ENCODE measurements around the gene KRT222.

Gene KRT222

DNA sequence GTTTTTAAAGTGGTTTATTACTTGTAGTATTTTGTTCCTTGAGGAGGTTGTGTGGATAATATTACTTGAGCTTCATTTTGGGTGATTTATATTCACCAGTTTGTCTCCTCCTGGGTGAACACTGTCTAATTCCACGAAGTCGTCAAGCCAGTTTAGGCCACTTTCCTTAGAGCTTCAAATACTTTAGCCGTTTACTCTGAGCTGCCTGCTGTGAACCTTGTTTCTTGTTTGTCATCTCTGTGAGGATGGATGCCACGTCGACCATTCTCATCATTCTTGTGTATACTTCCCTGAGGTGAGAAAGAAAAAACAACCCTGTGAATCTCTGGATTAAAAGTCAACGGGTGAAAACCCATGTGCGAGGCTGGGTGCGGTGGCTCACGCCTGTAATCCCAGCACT is 29.6 kb upstream of the KRT222 start:
- no peaks in the 10 kb centered on the region for H3K27me3 ChIP-seq (ENCODE audit: control insufficient read depth, insufficient read depth, low read length)
- H3K36me3 ChIP-seq (ENCODE audit: control insufficient read depth, insufficient read depth, low read length): no peaks in the 10 kb centered on the region
- no peak overlapping the region for H3K27ac ChIP-seq (ENCODE audit: low read depth, low read length)
- no peaks in the 10 kb centered on the region for H3K4me1 ChIP-seq (ENCODE audit: control insufficient read depth, insufficient read depth, low read length)
- no peaks in the 10 kb centered on the region for H3K9me3 ChIP-seq (ENCODE audit: control insufficient read depth, insufficient read depth, low read length)
- no peak overlapping the region for H3K4me3 ChIP-seq (ENCODE audit: low read depth, low read length)
- no peak overlapping the region for H3K9ac ChIP-seq (ENCODE audit: low read depth, low read length)

- Histone ChIP-seq H3K4me1 (ENCODE audit: control insufficient read depth, insufficient read depth, low read length) (no peaks in the 10 kb centered on the region), H3K27me3 (ENCODE audit: control insufficient read depth, insufficient read depth, low read length) (no peaks in the 10 kb centered on the region), H3K4me3 (ENCODE audit: low read depth, low read length) (no peak overlapping the region), H3K36me3 (ENCODE audit: control insufficient read depth, insufficient read depth, low read length) (no peaks in the 10 kb centered on the region), H3K9me3 (ENCODE audit: control insufficient read depth, insufficient read depth, low read length) (no peaks in the 10 kb centered on the region), H3K27ac (ENCODE audit: low read depth, low read length) (no peak overlapping the region), H3K9ac (ENCODE audit: low read depth, low read length) (no peak overlapping the region)
Measured at GRCh38 chr17:40687106-40687505, 22.1 kb upstream of the KRT222 start.

- Histone ChIP-seq H3K4me1 (ENCODE audit: control insufficient read depth, insufficient read depth, low read length) (no peaks in the 10 kb centered on the region), H3K4me3 (ENCODE audit: low read depth, low read length) (no peak overlapping the region), H3K27me3 (ENCODE audit: control insufficient read depth, insufficient read depth, low read length) (no peaks in the 10 kb centered on the region), H3K36me3 (ENCODE audit: control insufficient read depth, insufficient read depth, low read length) (no peaks in the 10 kb centered on the region), H3K9ac (ENCODE audit: low read depth, low read length) (no peak overlapping the region), H3K9me3 (ENCODE audit: control insufficient read depth, insufficient read depth, low read length) (no peaks in the 10 kb centered on the region), H3K27ac (ENCODE audit: low read depth, low read length) (no peak overlapping the region)
Measured at GRCh38 chr17:40686192-40686591, 21.2 kb upstream of the KRT222 start.

- Histone ChIP-seq H3K27me3 (ENCODE audit: control insufficient read depth, insufficient read depth, low read length) (no peaks in the 10 kb centered on the region), H3K4me3 (ENCODE audit: low read depth, low read length) (no peak overlapping the region), H3K9ac (ENCODE audit: low read depth, low read length) (no peak overlapping the region), H3K9me3 (ENCODE audit: control insufficient read depth, insufficient read depth, low read length) (no peaks in the 10 kb centered on the region), H3K27ac (ENCODE audit: low read depth, low read length) (no peak overlapping the region), H3K4me1 (ENCODE audit: control insufficient read depth, insufficient read depth, low read length) (no peaks in the 10 kb centered on the region), H3K36me3 (ENCODE audit: control insufficient read depth, insufficient read depth, low read length) (no peaks in the 10 kb centered on the region)
Measured at GRCh38 chr17:40680998-40681397, 16.0 kb upstream of the KRT222 start.

- Histone ChIP-seq H3K4me1 (ENCODE audit: control insufficient read depth, insufficient read depth, low read length) (no peaks in the 10 kb centered on the region), H3K27me3 (ENCODE audit: control insufficient read depth, insufficient read depth, low read length) (no peaks in the 10 kb centered on the region), H3K4me3 (ENCODE audit: low read depth, low read length) (no peak overlapping the region), H3K9me3 (ENCODE audit: control insufficient read depth, insufficient read depth, low read length) (no peaks in the 10 kb centered on the region), H3K36me3 (ENCODE audit: control insufficient read depth, insufficient read depth, low read length) (no peaks in the 10 kb centered on the region), H3K27ac (ENCODE audit: low read depth, low read length) (no peak overlapping the region), H3K9ac (ENCODE audit: low read depth, low read length) (no peak overlapping the region)
Measured at GRCh38 chr17:40679523-40679907, 14.5 kb upstream of the KRT222 start.

DNA sequence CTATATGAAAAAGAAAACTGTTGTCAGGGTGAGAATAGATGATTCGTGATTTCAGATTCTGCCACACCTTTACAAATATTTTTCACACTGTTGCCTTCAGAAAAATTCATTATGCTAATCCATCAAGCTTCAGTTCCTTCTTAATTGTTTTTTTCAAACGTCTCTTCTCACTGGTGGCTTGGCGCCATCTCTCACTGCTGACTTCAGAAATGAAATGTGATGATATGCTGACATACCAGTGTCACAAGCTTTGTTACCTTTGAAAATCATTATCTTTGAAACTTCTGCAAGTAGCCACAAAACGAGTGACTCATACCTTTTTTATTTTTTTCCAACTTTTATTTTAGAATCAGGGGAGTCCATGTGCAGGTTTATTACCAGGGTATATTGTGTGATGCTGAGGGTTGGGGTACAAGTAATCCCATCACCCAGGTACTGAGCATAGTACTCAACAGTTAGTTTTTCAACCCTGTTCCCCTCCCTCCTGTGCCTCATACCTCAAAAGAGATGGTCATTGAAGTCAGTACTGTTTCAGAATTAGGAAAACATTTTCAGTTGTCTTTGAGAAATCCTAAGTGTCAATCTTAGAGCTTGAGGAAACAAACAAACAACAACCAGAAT is 14.0 kb upstream of the KRT222 start:
- Histone ChIP-seq H3K4me1 (ENCODE audit: control insufficient read depth, insufficient read depth, low read length) (no peaks in the 10 kb centered on the region), H3K9ac (ENCODE audit: low read depth, low read length) (no peak overlapping the region), H3K9me3 (ENCODE audit: control insufficient read depth, insufficient read depth, low read length) (no peaks in the 10 kb centered on the region), H3K4me3 (ENCODE audit: low read depth, low read length) (no peak overlapping the region), H3K36me3 (ENCODE audit: control insufficient read depth, insufficient read depth, low read length) (no peaks in the 10 kb centered on the region), H3K27ac (ENCODE audit: low read depth, low read length) (no peak overlapping the region), H3K27me3 (ENCODE audit: control insufficient read depth, insufficient read depth, low read length) (no peaks in the 10 kb centered on the region)

DNA sequence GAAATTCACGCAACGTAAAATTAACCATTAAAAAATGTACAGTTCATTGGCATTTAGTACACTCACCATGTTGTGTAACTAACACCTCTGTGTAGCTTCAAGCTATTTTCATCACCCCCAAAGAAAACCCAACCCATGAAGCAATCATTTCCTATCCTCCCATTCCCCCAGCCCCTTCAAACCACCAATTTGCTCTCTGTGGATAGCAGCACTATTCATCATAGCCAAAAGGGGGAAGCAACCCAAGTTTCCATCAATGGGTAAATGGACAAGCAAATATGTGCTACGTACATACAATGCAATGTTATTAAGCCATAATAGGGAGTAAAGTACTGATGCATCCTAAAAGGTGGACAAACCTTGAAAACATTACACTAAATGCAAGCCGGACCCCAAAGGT is 10.9 kb upstream of the KRT222 start:
- Histone ChIP-seq H3K4me3 (ENCODE audit: low read depth, low read length) (no peak overlapping the region), H3K9ac (ENCODE audit: low read depth, low read length) (no peak overlapping the region), H3K27me3 (ENCODE audit: control insufficient read depth, insufficient read depth, low read length) (no peaks in the 10 kb centered on the region)

GRCh38 chr17:40672654-40673053 is 7.7 kb upstream of the KRT222 start:
- H3K4me1 ChIP-seq (ENCODE audit: control insufficient read depth, insufficient read depth, low read length): no peaks in the 10 kb centered on the region
- no peaks in the 10 kb centered on the region for H3K27me3 ChIP-seq (ENCODE audit: control insufficient read depth, insufficient read depth, low read length)
- H3K4me3 ChIP-seq (ENCODE audit: low read depth, low read length): no peak overlapping the region
- no peaks in the 10 kb centered on the region for H3K9me3 ChIP-seq (ENCODE audit: control insufficient read depth, insufficient read depth, low read length)
- H3K9ac ChIP-seq (ENCODE audit: low read depth, low read length): no peak overlapping the region
- H3K27ac ChIP-seq (ENCODE audit: low read depth, low read length): no peak overlapping the region
- no peaks in the 10 kb centered on the region for H3K36me3 ChIP-seq (ENCODE audit: control insufficient read depth, insufficient read depth, low read length)

More for the DNA sequence above, 10.9 kb upstream of the KRT222 start:
- Histone ChIP-seq H3K27ac (ENCODE audit: low read depth, low read length) (no peak overlapping the region), H3K9me3 (ENCODE audit: control insufficient read depth, insufficient read depth, low read length) (no peaks in the 10 kb centered on the region), H3K4me1 (ENCODE audit: control insufficient read depth, insufficient read depth, low read length) (no peaks in the 10 kb centered on the region), H3K36me3 (ENCODE audit: control insufficient read depth, insufficient read depth, low read length) (no peaks in the 10 kb centered on the region)

DNA sequence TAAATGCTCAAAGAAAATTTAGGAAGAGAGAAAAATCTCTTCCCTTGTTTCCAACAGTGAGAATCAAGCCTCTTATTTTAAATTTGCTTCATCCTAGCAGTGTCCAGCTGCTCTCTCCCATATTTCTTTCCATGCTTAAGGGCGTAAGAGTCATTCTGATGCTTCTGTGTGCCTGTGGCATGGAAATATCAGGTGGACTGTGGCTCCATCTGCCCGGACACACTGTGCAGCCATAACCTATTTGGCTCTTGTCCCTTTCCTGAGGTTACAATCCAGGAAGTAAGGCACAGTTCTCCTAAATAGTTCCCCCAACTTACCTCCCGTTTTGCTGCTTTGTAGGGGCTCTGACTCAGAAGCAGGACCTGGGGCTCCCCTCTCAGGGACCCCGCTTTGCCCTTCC is 6.3 kb upstream of the KRT222 start:
- Histone ChIP-seq H3K4me1 (ENCODE audit: control insufficient read depth, insufficient read depth, low read length) (no peaks in the 10 kb centered on the region), H3K9ac (ENCODE audit: low read depth, low read length) (no peak overlapping the region), H3K27ac (ENCODE audit: low read depth, low read length) (no peak overlapping the region), H3K9me3 (ENCODE audit: control insufficient read depth, insufficient read depth, low read length) (no peaks in the 10 kb centered on the region), H3K36me3 (ENCODE audit: control insufficient read depth, insufficient read depth, low read length) (no peaks in the 10 kb centered on the region), H3K4me3 (ENCODE audit: low read depth, low read length) (no peak overlapping the region), H3K27me3 (ENCODE audit: control insufficient read depth, insufficient read depth, low read length) (no peaks in the 10 kb centered on the region)

DNA sequence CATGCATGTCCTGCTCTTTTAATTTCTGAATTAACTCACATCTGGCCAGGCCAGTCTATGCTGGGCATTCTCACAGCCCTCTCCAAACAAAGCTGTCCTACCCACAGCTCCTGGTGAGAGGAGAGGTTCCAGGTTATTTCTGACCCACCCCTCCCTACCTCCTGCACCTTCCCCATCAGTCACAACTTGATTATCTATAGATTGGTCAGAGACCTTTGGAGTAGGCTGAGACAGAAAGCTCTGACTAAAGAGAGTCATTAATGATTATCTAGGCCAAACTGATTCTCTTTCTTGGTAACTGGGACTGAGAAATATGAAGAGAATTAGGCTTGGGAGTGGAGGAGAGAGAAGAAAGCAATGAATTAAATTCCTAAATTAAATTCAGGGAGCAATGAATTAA is 1.4 kb upstream of the KRT222 start:
- no peak overlapping the region for H3K27ac ChIP-seq (ENCODE audit: low read depth, low read length)
- no peak overlapping the region for H3K4me3 ChIP-seq (ENCODE audit: low read depth, low read length)
- no peaks in the 10 kb centered on the region for H3K9me3 ChIP-seq (ENCODE audit: control insufficient read depth, insufficient read depth, low read length)
- H3K9ac ChIP-seq (ENCODE audit: low read depth, low read length): no peak overlapping the region
- H3K4me1 ChIP-seq (ENCODE audit: control insufficient read depth, insufficient read depth, low read length): no peaks in the 10 kb centered on the region
- no peaks in the 10 kb centered on the region for H3K36me3 ChIP-seq (ENCODE audit: control insufficient read depth, insufficient read depth, low read length)
- no peaks in the 10 kb centered on the region; the same call in 1 of the 2 replicates for H3K27me3 ChIP-seq (ENCODE audit: control insufficient read depth, insufficient read depth, low read length)

GRCh38 chr17:40663252-40663651 is 1.7 kb downstream of the KRT222 start:
- H3K9ac ChIP-seq (ENCODE audit: low read depth, low read length): no peak overlapping the region
- H3K4me1 ChIP-seq (ENCODE audit: control insufficient read depth, insufficient read depth, low read length): no peaks in the 10 kb centered on the region
- H3K27me3 ChIP-seq (ENCODE audit: control insufficient read depth, insufficient read depth, low read length): no peaks in the 10 kb centered on the region; the same call in 1 of the 2 replicates
- H3K4me3 ChIP-seq (ENCODE audit: low read depth, low read length): no peak overlapping the region
- no peaks in the 10 kb centered on the region for H3K9me3 ChIP-seq (ENCODE audit: control insufficient read depth, insufficient read depth, low read length)
- no peaks in the 10 kb centered on the region for H3K36me3 ChIP-seq (ENCODE audit: control insufficient read depth, insufficient read depth, low read length)
- no peak overlapping the region for H3K27ac ChIP-seq (ENCODE audit: low read depth, low read length)

DNA sequence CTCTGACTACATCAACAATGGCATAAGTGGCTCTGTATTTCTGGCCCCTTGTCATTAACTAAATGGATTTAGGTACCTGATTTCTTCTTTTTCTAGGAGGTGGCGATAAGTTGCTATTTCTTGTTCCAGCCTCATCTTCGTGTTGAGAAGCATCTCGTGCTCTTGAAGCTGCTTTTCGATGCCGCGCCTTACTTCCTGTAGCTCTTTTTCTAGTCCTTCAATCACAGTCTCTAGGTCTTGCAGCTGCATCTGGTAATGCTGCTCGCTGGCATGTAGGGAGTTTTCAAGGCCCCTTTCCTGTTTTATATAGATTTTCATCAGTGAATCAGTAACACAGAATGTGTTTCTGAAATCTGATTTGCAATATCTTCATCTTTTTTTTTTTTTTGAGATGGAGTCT is 5.1 kb downstream of the KRT222 start:
- H3K9me3 ChIP-seq (ENCODE audit: control insufficient read depth, insufficient read depth, low read length): no peaks in the 10 kb centered on the region
- H3K9ac ChIP-seq (ENCODE audit: low read depth, low read length): no peak overlapping the region
- H3K36me3 ChIP-seq (ENCODE audit: control insufficient read depth, insufficient read depth, low read length): no peaks in the 10 kb centered on the region
- no peak overlapping the region for H3K27ac ChIP-seq (ENCODE audit: low read depth, low read length)
- no peak overlapping the region for H3K4me3 ChIP-seq (ENCODE audit: low read depth, low read length)
- H3K27me3 ChIP-seq (ENCODE audit: control insufficient read depth, insufficient read depth, low read length): no peaks in the 10 kb centered on the region; the same call in 1 of the 2 replicates
- H3K4me1 ChIP-seq (ENCODE audit: control insufficient read depth, insufficient read depth, low read length): no peaks in the 10 kb centered on the region
